Lung (tissue), 12 donors: ENCODE results near the gene RNF214. TPM values are rescaled to one million over a fixed set of nuclear protein-coding genes. Genes with fewer than 3 reads are reported as not detected.
"Not testable (repeated sequence)": the region's sequence is repeated elsewhere in the genome, so short reads cannot be mapped to it uniquely, and the experiment has no call there.

Source experiments
- ATAC-seq: fragments of 200-7000 bp; cut with Tn5 transposase; one replicate; pipeline ENCODE4 v1.9.1; 2020; ENCODE audit warnings: moderate number of reproducible peaks; ENCODE audit not compliant: insufficient read depth, low FRiP score
- DNase-seq, 3 donors: peaks; one replicate each; pipeline ENCODE4 v3.0.0-alpha.2; 2013 to 2017
- H3K27ac ChIP-seq, 2 donors: one replicate each; pipeline ENCODE4 v1.5.1; 2013; ENCODE audit warnings: mild to moderate bottlenecking in 2 of 2, moderate library complexity in 2 of 2, control low read depth in 1 of 2, inconsistent platforms in 1 of 2, low read depth in 1 of 2, low read length in 1 of 2
- H3K27me3 ChIP-seq, 3 donors: one replicate each; pipeline ENCODE4 v1.5.1; 2013; ENCODE audit warnings: low read length in 2 of 3; ENCODE audit not compliant: control insufficient read depth in 3 of 3, insufficient read depth in 3 of 3
- H3K36me3 ChIP-seq, 4 donors: one replicate each; pipeline ENCODE4 v1.5.1; 2013; ENCODE audit warnings: low read length in 4 of 4, mild to moderate bottlenecking in 1 of 4, moderate library complexity in 1 of 4; ENCODE audit not compliant: control insufficient read depth in 4 of 4, insufficient read depth in 4 of 4
- H3K4me1 ChIP-seq, 5 donors: one replicate each; pipeline ENCODE4 v1.5.1; 2013; ENCODE audit warnings: low read length in 5 of 5, mild to moderate bottlenecking in 2 of 5, moderate library complexity in 1 of 5; ENCODE audit not compliant: control insufficient read depth in 5 of 5, insufficient read depth in 5 of 5
- H3K4me3 ChIP-seq: one replicate; pipeline ENCODE4 v1.5.1; 2013; ENCODE audit warnings: mild to moderate bottlenecking, control low read depth, moderate library complexity
- H3K9ac ChIP-seq, 2 donors: one replicate each; pipeline ENCODE4 v1.5.1; 2013; ENCODE audit warnings: low read length in 2 of 2, control low read depth in 1 of 2; ENCODE audit not compliant: insufficient read depth in 1 of 2
- H3K9me3 ChIP-seq, 4 donors: one replicate each; pipeline ENCODE4 v1.5.1; 2013; ENCODE audit warnings: low read length in 3 of 4, mild to moderate bottlenecking in 1 of 4, moderate library complexity in 1 of 4; ENCODE audit not compliant: control insufficient read depth in 4 of 4, insufficient read depth in 3 of 4
- CTCF ChIP-seq: IDR thresholded peaks from 2 replicates; pipeline ENCODE4 v1.5.1; 2012; ENCODE audit warnings: mild to moderate bottlenecking; ENCODE audit errors: control extremely low read depth, extremely low read depth
- WGBS, 2 donors: extraction: QIAGEN DNeasy Blood & Tissue Kit; methylation state at CpG; one replicate each; pipeline ENCODE4 v1.1.7; 2013; 5-methylcytosine and 5-hydroxymethylcytosine counted together
- polyA plus RNA-seq, 2 donors: library from polyadenylated mRNA; stranded (reverse); fragments of 200-250 nt; gene quantifications; one replicate each; pipeline ENCODE4 v1.2.1, GENCODE V29; 2013
- total RNA-seq, 2 donors: library from RNA; depleted of rRNA in 1 of 2; stranded (reverse); fragments of >200 nt in 1 of 2; gene quantifications; one replicate each; pipeline ENCODE4 v1.2.1, GENCODE V29; 2014 to 2021
- donor health status: control.
- donor health status: control.
- donor health status: Bipolar disorder and iron deficiency.
- donor health status: healthy.
- donor health status: DM: yes; HTN: yes; CAD: no.

The RNF214 gene
- total and polyA plus RNA-seq, 4 donors = 8.6 to 19.8 (median 14.6) TPM

- H3K36me3 ChIP-seq = peaks cover 4 to 20% (median 12%) of the 10 kb centered on the region in 4 donors
- no peak overlapping the region for H3K4me3 ChIP-seq
- H3K9me3 ChIP-seq = no peaks in the 10 kb centered on the region
- no peak for DNase-seq
- no peak for ATAC-seq
- whole genome bisulfite sequencing, 2 donors = 95 to 96% methylated on average over 2 of the region's 2 CpGs
- H3K27me3 ChIP-seq = no peaks in the 10 kb centered on the region
- no peak overlapping the region for H3K27ac ChIP-seq
- no peaks in the 10 kb centered on the region for H3K4me1 ChIP-seq
- no peak for TF ChIP-seq CTCF
- no peak overlapping the region for H3K9ac ChIP-seq
These were observed 26.1 kb downstream of the RNF214 start for GRCh38 chr11:117258576-117258975.

- peaks cover 4 to 19% (median 14%) of the 10 kb centered on the region in 4 donors for H3K36me3 ChIP-seq
- no peaks in the 10 kb centered on the region for H3K4me1 ChIP-seq
- H3K4me3 ChIP-seq = no peak overlapping the region
- ATAC-seq (no peak), DNase-seq (no peak)
- TF ChIP-seq CTCF = no peak
- H3K9me3 ChIP-seq = no peaks in the 10 kb centered on the region
- no peak overlapping the region for H3K9ac ChIP-seq
- whole genome bisulfite sequencing, 2 donors = 82 to 85% methylated on average over 1 of the region's 1 CpG
- H3K27ac ChIP-seq = no peak overlapping the region
- no peaks in the 10 kb centered on the region for H3K27me3 ChIP-seq
These were observed 26.9 kb downstream of the RNF214 start for GRCh38 chr11:117259417-117259816.

GRCh38 chr11:117264624-117265323, 32.3 kb downstream of the RNF214 start:
- DNase-seq, H3K9ac ChIP-seq, H3K4me3 ChIP-seq, H3K4me1 ChIP-seq, ATAC-seq, H3K27me3 ChIP-seq, H3K9me3 ChIP-seq, H3K27ac ChIP-seq: not testable (repeated sequence)
- H3K36me3 ChIP-seq = peaks cover 3 to 19% (median 11%) of the 10 kb centered on the region in 4 donors
- 93 to 95% methylated on average over 7 of the region's 7 CpGs for WGBS, 2 donors

GRCh38 chr11:117265745-117266144, 33.3 kb downstream of the RNF214 start:
- Histone ChIP-seq H3K36me3 (peaks cover 3 to 19% (median 8%) of the 10 kb centered on the region in 4 donors), H3K27me3 (no peaks in the 10 kb centered on the region), H3K4me3 (no peak overlapping the region), H3K9ac (no peak overlapping the region), H3K27ac (no peak overlapping the region), H3K4me1 (no peaks in the 10 kb centered on the region), H3K9me3 (no peaks in the 10 kb centered on the region)
- no peak for DNase-seq
- TF ChIP-seq CTCF = no peak
- ATAC-seq = no peak
- 89 to 92% methylated on average over 2 of the region's 2 CpGs for WGBS, 2 donors
